GM12878 (cell line): ENCODE measurements around the gene KDM4C.

Experiments
- E2F4 ChIP-seq: IDR thresholded peaks from 2 replicates; pipeline ENCODE4 v1.6.1; 2012; ENCODE audit warnings: low read depth, low read length, improper control_type of control experiment
- MAX ChIP-seq: IDR thresholded peaks from 2 replicates; pipeline ENCODE4 v1.6.1; 2012; ENCODE audit warnings: low read depth, low read length, improper control_type of control experiment
- POLR2AphosphoS5 ChIP-seq: IDR thresholded peaks from 2 replicates; pipeline ENCODE4 v1.6.1; 2011; ENCODE audit warnings: mild to moderate bottlenecking, low read length, inconsistent platforms
- RCOR1 ChIP-seq: conservative IDR thresholded peaks from 2 replicates; pipeline ENCODE4 v1.6.1; 2012; ENCODE audit warnings: low read depth, low read length, improper control_type of control experiment
- TARDBP ChIP-seq: IDR thresholded peaks from 2 replicates; pipeline ENCODE4 v1.6.1; 2016; ENCODE audit warnings: borderline replicate concordance

GRCh38 chr9:7045361-7045760, 287.6 kb downstream of the KDM4C start:
- TF ChIP-seq MAX (no peak), E2F4 (no peak), TARDBP (no peak), RCOR1 (no peak), POLR2AphosphoS5 (no peak)
